ENCODE data around the gene SLC7A6. TPM values are rescaled to one million over a fixed set of nuclear protein-coding genes. Genes with fewer than 3 reads are reported as not detected.

Gene SLC7A6
- total and polyA plus RNA-seq, 2 of the 13 experiments (the other 11 are each of a cell fraction or from before 2014, with no cell fraction given): 35.8 to 70.8 TPM

- TF ChIP-seq ZNF552 (CRISPR knock-in tag; IDR thresholded peaks at IDR 0.05; ENCODE audit: borderline replicate concordance) (no peak), HES4 (CRISPR knock-in tag; IDR thresholded peaks at IDR 0.05; ENCODE audit: borderline replicate concordance) (no peak), RBM22 (optimal IDR thresholded peaks at IDR 0.05; ENCODE audit: low read length) (peak; percentile 90), ZBTB33 (CRISPR knock-in tag; IDR thresholded peaks at IDR 0.05) (peak; percentile 68), ZNF205 (CRISPR knock-in tag; IDR thresholded peaks at IDR 0.05) (peak; percentile 85), SAP130 (CRISPR knock-in tag; IDR thresholded peaks at IDR 0.05; ENCODE audit: low read depth) (peak; percentile 99), HNF4G (IDR thresholded peaks at IDR 0.05; ENCODE audit: borderline replicate concordance, low read depth, low read length) (peak; percentile 84), HNF4G (CRISPR knock-in tag; IDR thresholded peaks at IDR 0.05; ENCODE audit: borderline replicate concordance, low read depth) (peak; percentile 77; the same call in 1 of the 2 replicates), ADNP (CRISPR knock-in tag; IDR thresholded peaks at IDR 0.05) (no peak), PAXIP1 (CRISPR knock-in tag; conservative IDR thresholded peaks at IDR 0.05) (peak; percentile 98), SMARCE1 (IDR thresholded peaks at IDR 0.05; ENCODE audit: borderline replicate concordance) (no peak), ZNF136 (CRISPR knock-in tag; IDR thresholded peaks at IDR 0.05; ENCODE audit: low read depth) (no peak; the same call in 1 of the 2 replicates), NR1H2 (CRISPR knock-in tag; IDR thresholded peaks at IDR 0.05; ENCODE audit: borderline replicate concordance, low read depth) (no peak), ZNF329 (CRISPR knock-in tag; IDR thresholded peaks at IDR 0.05; ENCODE audit: low read depth) (no peak), YEATS4 (CRISPR knock-in tag; IDR thresholded peaks at IDR 0.05; ENCODE audit: borderline replicate concordance) (no peak), KDM2A (CRISPR knock-in tag; IDR thresholded peaks at IDR 0.05; ENCODE audit: borderline replicate concordance, low read depth) (0 out of 2 replicates have a peak, but pooled peaks have one; percentile 54), MED8 (CRISPR knock-in tag; IDR thresholded peaks at IDR 0.05; ENCODE audit: insufficient replicate concordance) (peak; percentile 83), ZNF597 (CRISPR knock-in tag; IDR thresholded peaks at IDR 0.05) (no peak), ZNF556 (CRISPR knock-in tag; IDR thresholded peaks at IDR 0.05; ENCODE audit: borderline replicate concordance) (peak; percentile 98; the same call in 1 of the 2 replicates), ZNF768 (CRISPR knock-in tag; IDR thresholded peaks at IDR 0.05) (no peak), KLF15 (CRISPR knock-in tag; IDR thresholded peaks at IDR 0.05; ENCODE audit: borderline replicate concordance) (no peak; the same call in 1 of the 2 replicates), ATF1 (CRISPR knock-in tag; IDR thresholded peaks at IDR 0.05) (peak; percentile 66; the same call in 1 of the 2 replicates)
Measured at GRCh38 chr16:68281368-68282063, 17.2 kb downstream of the SLC7A6 start (continued).
